PC-9 (cell line): ENCODE data around the gene AGBL3.

Experiments used
- CTCF ChIP-seq: fragments of 200-600 bp; sonication (generic); conservative IDR thresholded peaks from 2 replicates; pipeline ENCODE4 v1.6.1; 2017; ENCODE audit warnings: mixed run types, antibody characterized with exemption, mild to moderate bottlenecking, moderate library complexity
- EZH2 ChIP-seq: fragments of 200-600 bp; sonication (generic); IDR thresholded peaks from 2 replicates; pipeline ENCODE4 v1.8.0; 2017; ENCODE audit warnings: antibody characterized with exemption, low read depth

GRCh38 chr7:135143885-135144668 is 157.8 kb downstream of the AGBL3 start:
- TF ChIP-seq CTCF = no peak
- no peak for TF ChIP-seq EZH2
